ENCODE measurements around the gene POLD3.
A peak's percentile ranks its signal among the peaks of the same experiment; 100 is the strongest.

POLD3 gene

DNA sequence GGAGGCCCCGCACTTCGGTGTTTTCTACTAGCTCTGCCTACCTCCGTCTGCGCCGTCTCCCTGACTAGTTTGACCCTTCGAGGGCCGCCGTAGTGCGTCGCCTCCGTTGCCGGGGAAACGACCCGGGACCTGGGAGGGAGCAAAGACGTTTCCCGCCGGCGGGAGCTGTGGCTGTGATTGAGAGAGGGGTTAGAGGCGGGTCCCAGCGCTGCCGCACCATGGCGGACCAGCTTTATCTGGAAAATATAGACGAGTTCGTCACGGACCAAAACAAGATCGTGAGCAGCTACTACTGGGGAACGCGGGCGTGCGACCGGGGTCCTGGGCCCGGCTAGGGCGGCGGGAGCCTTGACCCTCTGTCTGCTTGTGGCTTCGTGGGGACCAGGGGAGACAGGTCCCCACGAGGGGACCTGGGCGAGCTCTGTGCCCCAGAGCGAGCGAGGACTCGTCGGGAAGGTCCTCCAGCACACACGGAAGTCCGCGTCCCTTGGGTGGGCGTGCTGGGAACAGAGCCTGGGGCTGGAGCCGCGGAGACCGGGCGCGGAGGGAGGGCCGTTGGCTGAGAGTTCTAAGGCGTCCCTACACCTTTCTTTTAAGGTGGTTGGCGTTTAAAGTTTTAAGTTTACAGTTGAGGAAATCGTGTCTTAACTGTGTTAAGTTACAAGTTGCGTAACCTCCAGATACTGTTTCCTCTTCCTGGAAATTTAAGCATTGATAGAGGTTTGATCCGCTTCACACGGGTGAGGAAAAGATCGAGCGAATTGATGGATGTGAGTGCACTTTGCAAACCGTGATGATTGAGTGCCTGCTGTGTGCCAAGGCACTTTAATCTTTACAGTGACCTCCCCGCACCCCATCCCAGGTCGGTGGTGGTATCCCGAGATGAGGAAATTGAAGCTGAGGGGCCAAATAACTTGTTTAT lies at the start of gene POLD3:
Gene POLD3 (plus strand): TSS at position 142 of the 922 bp plus-strand sequence. CDS start 77 bp downstream, at position 219.
- DNase-seq, result peak; percentile 67 to 81

GRCh38 chr11:74543991-74544390 lies 48.4 kb upstream of the POLD3 start:
- DNase-seq, result no peak

- no peak for DNase-seq
These were observed 45.6 kb upstream of the POLD3 start for GRCh38 chr11:74546752-74547151.

DNA sequence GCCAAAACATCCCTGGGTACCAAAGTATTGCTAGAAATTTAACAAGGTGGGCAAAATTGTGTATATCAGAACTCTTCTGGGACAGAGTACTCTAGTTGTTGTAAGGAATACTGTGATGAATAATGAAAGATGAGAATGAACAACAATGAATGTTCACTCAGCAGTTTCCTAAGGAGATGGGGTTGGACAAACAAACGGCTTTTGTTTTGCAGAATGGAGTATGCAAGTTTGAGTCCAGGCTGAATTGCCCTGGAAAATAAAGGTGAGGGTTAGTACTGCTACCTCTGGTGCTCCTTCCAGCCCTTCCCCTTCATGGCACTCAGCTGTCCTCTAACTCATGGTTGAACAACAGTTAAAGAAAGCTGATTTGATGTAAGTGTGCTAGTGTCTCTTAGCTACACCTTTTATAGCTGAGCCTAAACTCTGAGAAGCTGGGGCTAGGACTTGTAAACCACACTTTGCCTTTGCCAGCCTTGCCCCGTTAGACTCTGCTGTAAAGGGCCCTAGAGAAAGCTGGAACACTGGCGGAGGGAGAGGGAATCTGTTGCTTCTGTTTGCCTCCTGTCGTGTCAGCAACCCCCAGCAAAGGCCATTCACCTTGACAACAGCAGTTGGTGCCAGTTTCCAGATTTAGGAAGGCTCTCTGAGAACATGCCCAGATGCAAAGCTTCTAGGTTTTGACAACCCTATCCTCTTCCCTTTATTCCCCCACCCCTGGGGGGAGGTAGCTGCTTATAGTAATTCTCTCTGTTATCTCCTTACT lies 41.2 kb upstream of the POLD3 start:
- DNase-seq, result no peak

GRCh38 chr11:74551754-74552145 lies 40.6 kb upstream of the POLD3 start:
- no peak for DNase-seq

DNA sequence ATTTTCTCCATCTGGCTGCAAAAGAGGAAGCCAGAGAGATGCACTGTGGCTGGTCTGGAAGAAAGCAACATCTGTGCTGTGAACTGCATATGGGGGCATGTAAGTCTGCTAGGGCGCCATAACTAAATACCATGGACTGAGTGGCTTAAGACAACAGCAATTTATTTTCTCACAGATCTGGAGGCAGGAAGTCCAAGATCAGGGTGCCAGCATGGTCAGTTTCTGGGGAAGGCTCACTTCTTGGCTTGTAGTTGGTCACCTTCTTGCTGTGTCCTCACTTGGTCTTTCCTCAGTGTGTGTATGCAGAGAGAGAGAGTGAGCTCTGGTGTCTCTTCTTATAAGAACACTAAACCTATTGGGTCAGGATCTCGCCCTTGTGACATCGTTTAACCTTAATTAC lies 34.9 kb upstream of the POLD3 start:
- DNase-seq, result no peak

- no peak for DNase-seq
These were observed 33.1 kb upstream of the POLD3 start for GRCh38 chr11:74559110-74559933.

GRCh38 chr11:74559934-74560309 lies 32.5 kb upstream of the POLD3 start:
- DNase-seq, result no peak

DNA sequence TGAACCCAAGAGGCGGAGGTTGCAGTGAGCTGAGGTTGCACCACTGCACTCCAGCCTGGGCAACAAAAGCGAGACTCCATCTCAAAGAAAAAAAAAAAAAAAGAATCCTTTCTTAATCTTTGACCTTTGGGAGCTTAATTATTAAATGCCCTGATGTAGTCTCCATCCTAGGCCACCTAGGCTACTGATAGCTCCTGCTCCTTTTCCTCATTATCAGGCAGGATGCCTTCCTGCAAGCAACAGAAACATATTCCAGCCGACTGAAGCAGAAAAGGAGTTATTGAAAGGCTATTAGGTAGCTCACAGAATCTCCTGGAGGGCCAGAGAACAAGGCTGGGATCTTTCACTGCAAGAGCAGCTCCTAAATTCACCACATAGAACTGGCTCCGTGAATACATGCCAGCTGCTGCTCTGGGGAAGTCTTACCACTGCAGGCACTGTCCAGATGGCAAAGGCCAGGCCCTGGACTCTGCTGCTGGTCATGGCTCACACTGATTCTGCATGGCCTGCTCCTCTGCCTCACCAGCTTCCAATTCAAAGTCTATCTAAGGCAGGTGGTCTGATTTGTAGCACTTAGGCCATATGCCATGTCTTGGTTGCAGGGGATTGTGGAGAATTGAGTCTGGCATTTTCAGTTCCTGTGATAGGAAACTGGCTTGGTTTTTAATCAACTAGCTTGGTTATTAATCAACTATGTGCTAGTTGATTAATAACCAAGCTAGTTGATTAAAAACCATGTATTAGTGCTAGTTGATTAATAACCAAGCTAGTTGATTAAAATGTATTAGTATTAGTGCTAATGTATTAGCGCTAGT lies 26.0 kb upstream of the POLD3 start:
- DNase-seq, result no peak

DNA sequence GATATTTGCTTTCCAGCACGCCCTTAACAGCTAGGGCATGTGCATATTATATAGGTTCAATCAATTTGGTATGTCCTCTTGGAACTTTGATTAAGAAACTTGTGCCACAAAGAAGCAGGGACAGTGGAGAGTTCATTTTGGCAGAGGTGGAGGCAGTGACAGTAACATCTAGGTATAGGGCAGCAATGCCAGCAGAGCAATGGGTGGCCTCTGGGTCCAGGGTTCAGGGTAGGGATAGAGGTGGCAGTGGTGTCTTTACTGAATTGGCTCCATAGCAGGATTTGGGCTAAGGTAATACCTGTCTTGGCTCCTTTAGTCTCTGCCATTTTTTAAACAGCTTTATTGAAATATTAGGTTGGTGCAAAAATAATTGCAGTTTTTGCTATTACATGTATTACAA lies 24.4 kb upstream of the POLD3 start:
- no peak for DNase-seq

DNA sequence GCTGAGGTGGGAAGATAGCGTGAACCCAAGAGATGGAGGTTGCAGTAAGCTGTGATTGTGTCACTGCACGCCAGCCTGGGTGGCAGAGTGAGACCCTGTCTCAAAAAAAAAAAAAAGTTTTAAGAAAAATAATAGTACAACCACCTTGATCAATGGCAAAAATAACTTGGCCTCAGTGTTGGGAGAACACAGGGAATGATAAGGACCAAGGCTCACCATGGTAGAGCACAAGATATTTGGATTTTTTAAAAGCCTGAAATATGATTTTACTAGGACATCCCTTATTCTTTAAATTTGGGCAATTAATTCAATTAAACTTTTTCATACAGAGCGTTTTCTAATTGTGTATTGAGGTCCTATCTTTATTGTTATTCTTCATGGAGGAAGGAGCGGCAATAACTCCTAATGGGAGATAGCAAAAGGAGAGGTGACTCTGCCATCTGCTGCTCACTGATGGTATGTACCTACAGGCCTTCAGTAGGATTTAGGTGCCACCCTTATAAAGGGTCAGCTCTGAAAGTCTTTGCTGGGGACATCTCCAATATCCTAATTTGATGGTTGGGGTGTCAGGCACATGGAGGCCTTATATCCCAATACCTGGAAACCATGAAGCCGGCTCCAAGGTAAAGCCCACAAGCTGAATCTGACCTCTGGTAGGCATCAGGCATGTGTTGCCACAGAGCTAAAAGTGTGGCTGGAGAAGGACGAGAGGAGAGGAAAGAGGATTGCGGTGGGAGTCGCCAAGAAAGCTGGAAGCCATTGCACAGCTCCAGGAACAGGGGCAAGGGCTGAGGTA lies 21.9 kb upstream of the POLD3 start:
- DNase-seq, result peak in 1 of 2 donors; percentile 36

DNA sequence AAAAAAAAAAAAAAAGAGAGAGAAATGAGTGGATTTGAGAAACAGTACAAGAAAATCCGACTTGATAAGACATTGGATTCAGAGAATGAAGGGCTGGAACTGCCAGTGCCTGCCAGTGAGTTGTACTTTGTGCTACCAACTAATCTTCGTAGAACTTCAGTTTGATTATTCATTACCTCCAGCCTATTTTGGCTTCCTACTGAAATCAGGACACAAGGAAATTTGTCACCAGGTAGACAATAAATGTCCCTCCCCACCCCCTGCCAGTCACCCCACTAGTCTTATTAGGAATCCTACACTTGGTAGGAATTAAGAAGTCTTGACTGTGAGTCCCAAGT lies 21.4 kb upstream of the POLD3 start:
- DNase-seq, result no peak

DNA sequence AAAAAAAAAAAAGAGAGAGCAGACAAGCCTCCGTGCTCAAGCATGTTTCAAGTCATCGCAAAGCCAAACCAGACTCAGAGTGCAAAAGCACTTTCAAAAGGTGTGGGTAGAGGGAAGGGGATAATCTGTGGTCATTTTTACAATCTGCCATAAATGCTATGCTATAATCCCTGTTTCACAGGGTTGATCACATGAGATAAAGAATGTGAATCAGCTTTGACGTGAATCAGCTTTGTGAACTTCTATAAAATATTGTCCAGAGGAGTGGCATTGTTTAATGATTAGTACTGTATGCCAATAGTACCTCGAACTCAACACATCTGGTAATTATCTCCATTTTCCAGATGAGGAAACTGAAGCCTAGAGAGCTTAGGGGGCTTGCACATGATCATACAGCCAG lies 20.0 kb upstream of the POLD3 start:
- DNase-seq, result no peak

DNA sequence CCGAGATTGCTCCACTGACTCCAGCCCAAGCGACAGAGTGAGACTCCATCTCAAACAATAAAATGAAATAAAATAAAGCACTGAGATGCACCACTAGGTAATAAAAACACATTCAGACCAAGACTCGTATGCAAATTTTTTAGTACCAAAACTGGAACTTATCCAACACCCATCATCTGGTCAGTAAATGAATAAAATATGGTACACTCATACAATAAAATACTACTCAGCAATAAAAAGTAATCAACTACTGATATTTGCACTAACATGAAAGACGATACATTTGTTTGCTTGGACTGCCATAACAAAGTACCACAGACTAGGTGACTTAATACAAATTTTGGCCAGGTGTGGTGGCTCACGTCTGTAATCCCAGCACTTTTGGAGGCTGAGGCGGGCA lies 17.8 kb upstream of the POLD3 start:
- no peak for DNase-seq

DNA sequence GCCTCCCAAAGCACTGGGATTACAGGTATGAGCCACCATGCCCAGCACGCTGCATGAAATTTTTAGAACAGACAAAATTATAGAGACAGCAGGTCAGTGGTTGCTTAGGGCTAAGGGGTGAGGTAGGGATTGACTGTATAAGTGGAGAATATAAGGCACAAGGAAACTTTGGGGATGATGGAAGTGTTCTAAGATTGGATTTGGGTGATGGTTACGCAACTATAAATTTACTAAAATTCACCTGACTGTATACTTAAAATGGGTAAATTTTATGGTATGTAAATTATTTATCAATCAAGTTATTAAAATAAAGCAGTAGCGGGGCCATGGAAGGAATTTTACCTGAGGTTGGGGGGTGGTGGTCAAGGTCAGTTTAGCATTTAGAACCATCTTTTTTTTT lies 16.4 kb upstream of the POLD3 start:
- DNase-seq, result no peak

DNA sequence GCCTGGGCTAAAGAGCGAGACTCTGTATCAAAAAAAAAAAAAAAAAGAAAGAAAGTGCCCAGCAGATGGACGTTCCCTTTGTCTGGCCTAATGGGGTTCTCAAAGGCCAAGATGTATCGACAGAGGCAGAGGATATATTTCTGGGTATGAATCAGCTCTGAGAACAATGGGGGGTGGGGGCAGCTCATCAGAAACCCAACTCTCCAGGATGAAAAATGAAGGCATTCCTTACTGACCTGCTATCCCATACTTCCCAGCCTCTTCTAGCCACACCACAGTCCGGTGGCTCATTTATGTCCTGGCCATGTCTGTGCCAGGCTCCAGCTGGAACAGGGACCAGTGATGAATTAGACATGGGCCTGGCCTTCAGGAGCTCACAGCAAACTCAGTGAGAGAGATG lies 15.2 kb upstream of the POLD3 start:
- DNase-seq, result no peak

GRCh38 chr11:74577624-74578396 lies 14.6 kb upstream of the POLD3 start:
- no peak for DNase-seq

DNA sequence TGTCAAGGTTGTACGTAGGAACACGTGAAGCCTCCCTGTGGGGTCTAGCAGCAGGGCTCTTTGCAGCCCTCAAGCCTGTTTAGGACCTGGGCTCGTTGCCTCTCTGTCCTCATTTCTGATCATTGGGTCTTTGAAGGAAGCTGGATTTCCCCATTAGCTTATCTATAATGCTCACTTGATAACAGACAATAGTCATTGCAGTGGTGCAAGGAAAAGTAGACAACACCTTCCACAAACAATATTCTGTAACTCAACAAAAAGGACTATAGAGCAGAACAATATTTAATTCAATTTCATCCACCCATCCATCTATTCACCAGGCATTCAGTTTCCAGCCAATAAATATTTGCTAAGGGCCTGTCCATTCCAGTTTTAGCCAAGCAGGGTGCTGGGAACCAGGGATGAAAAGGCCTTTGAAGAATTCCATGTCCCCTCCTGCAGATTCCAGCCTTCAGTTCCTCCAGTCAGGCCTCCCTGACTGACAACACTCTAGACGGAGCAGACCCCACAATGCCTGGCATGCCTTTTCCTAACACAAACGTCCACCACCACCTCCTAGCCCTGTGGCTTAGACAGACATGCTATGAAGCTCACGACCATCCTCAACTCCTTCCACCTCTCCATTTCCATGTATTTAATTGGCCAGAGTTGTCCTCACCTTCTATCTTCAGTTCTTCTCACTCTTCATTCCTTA lies 12.7 kb upstream of the POLD3 start:
- no peak for DNase-seq

DNA sequence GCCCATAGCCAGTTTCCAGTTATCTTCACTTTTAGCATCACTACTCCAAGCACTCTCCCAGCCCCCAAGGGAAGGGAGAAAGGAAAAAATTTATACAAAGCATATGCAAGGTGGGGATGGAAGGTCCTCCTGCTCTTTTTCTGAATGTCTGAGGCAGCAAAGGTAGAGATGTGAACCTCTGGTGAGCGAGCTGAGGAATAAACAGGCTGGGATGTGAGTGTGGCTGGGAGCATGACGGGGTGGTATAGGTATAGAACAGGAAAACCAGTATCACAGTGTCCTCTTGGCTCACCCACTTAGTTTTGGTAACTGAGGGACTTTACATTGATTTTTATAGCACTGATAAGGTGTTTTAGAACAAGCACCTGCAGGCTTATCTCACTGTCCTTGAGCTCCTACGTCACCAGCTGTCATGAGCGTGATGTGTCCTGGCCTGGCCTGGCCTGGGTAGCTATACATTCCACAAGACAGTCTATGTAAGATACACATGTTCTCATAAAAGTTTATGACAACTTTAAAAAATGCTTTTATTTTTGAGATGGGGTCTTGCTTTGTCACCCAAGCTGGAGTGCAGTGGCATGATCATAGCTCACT lies 10.3 kb upstream of the POLD3 start:
- DNase-seq, result no peak
